Tibial nerve (tissue), 3 donors: ENCODE measurements around the gene LANCL2.

Experiments
- POLR2A ChIP-seq, 2 donors: fragments of 450-650 bp; IDR thresholded peaks; one replicate each; pipeline ENCODE4 v1.6.1; 2017; ENCODE audit warnings: antibody characterized with exemption in 2 of 2, mild to moderate bottlenecking in 2 of 2, moderate library complexity in 2 of 2
- TF ChIP-seq, protein P1 (sequence below), 5 experiments: fragments of 200-600 bp in 3 of 5; fragments of 450-650 bp in 2 of 5; sonication (generic) in 3 of 5; IDR thresholded peaks; one replicate each; pipeline ENCODE4 v1.5.1; 2016 to 2019; ENCODE audit warnings: antibody characterized with exemption in 5 of 5, mild to moderate bottlenecking in 3 of 5, moderate library complexity in 2 of 5

DNA sequence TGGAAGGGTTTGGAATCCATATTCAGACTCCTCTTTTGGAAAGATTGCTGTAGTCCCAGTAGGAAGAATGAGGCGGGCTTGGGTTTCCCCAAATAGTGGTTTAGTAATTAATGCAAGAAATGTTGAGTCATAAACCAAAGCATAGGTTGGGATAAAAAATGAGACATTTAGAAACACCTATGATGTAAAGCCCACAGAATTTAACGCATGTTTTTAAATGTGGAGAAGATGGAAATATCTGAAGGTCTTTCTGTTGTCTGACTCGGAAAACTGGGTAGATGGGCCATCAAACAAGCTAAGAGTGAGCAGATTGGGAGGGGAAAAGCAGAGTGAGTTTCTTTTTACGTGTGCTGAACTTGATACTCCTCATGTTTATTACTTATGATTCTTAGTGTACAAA is 62.2 kb downstream of the LANCL2 start:
- TF ChIP-seq, protein P1, sequence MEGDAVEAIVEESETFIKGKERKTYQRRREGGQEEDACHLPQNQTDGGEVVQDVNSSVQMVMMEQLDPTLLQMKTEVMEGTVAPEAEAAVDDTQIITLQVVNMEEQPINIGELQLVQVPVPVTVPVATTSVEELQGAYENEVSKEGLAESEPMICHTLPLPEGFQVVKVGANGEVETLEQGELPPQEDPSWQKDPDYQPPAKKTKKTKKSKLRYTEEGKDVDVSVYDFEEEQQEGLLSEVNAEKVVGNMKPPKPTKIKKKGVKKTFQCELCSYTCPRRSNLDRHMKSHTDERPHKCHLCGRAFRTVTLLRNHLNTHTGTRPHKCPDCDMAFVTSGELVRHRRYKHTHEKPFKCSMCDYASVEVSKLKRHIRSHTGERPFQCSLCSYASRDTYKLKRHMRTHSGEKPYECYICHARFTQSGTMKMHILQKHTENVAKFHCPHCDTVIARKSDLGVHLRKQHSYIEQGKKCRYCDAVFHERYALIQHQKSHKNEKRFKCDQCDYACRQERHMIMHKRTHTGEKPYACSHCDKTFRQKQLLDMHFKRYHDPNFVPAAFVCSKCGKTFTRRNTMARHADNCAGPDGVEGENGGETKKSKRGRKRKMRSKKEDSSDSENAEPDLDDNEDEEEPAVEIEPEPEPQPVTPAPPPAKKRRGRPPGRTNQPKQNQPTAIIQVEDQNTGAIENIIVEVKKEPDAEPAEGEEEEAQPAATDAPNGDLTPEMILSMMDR (IDR thresholded peaks at IDR 0.05): no peak
- no peak for TF ChIP-seq POLR2A (IDR thresholded peaks at IDR 0.05)
